ENCODE results near the gene CCDC47. TPM values are rescaled to one million over a fixed set of nuclear protein-coding genes. Genes with fewer than 3 reads are reported as not detected.

The CCDC47 gene
- total and polyA plus RNA-seq, 2 experiments from 2014 or later: 38.5 to 61.9 TPM

DNA sequence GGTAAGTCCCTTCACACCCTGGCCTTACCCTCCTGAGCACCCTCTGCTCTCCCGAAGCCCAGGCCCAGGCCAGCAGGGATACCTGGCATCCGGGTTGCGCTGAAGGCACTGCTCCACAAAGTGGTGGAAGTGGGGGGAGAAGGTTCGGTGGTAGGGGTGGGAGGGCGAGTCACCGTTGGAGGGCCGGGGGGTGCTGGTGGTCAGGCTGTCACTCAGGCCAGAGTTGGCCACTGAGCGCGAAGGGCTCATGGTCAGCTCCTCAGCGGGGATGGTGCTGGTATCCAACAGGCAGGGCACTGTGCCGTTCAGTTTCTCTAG lies 69.2 kb downstream of the CCDC47 start:
- no peaks in the 10 kb centered on the region for H3K9me2 ChIP-seq (ENCODE audit: insufficient read depth)
- Mint-ChIP-seq H3K9me3 (no peaks in the 10 kb centered on the region), H3K4me1 (peaks cover 28% of the 10 kb centered on the region), H3K27me3 (ENCODE audit: insufficient read depth, low read depth, poor library complexity) (peaks cover 19% of the 10 kb centered on the region), H3K4me3 (no peak overlapping the region), H3K27ac (no peak overlapping the region), H3K36me3 (ENCODE audit: low read depth) (peaks cover 38% of the 10 kb centered on the region)
- no peaks in the 10 kb centered on the region; the same call in 1 of the 2 replicates for H3K27me3 ChIP-seq (ENCODE audit: insufficient read depth)
- no peak overlapping the region for H3K4me3 ChIP-seq
- H3K4me1 ChIP-seq (ENCODE audit: insufficient read depth): peaks cover 15% of the 10 kb centered on the region
- ATAC-seq: no peak
- no peaks in the 10 kb centered on the region for H3F3A ChIP-seq (replicated peaks; ENCODE audit: low read depth)
- no peak overlapping the region for H3K4me2 ChIP-seq
- H4K20me1 ChIP-seq (replicated peaks; ENCODE audit: insufficient read depth): no peaks in the 10 kb centered on the region; the same call in 1 of the 2 replicates
- H2AFZ ChIP-seq: no peak overlapping the region
- no peak overlapping the region for H3K27ac ChIP-seq (ENCODE audit: low read depth)
- no peaks in the 10 kb centered on the region for H3K36me3 ChIP-seq (ENCODE audit: insufficient read depth)
- DNase-seq (ENCODE audit: low spot score): no peak
- TF ChIP-seq ZNF114 (CRISPR knock-in tag; IDR thresholded peaks at IDR 0.05): no peak
- no peak for TF ChIP-seq ZNF331 (CRISPR knock-in tag; IDR thresholded peaks at IDR 0.05; ENCODE audit: low read depth)
- TF ChIP-seq NANOG (IDR thresholded peaks at IDR 0.05; ENCODE audit: borderline replicate concordance): no peak
- TF ChIP-seq STAT1 (IDR thresholded peaks at IDR 0.05; ENCODE audit: unreplicated experiment): no peak
- H3K79me2 ChIP-seq (replicated peaks; ENCODE audit: insufficient read depth): peaks cover 6% of the 10 kb centered on the region; the same call in 1 of the 2 replicates

GRCh38 chr17:63703556-63704258 lies 69.7 kb downstream of the CCDC47 start:
- Mint-ChIP-seq H3K27me3 (ENCODE audit: insufficient read depth, low read depth, poor library complexity) (peaks cover 19% of the 10 kb centered on the region), H3K4me3 (no peak overlapping the region), H3K9me3 (no peaks in the 10 kb centered on the region), H3K4me1 (peaks cover 28% of the 10 kb centered on the region), H3K36me3 (ENCODE audit: low read depth) (peaks cover 32% of the 10 kb centered on the region), H3K27ac (no peak overlapping the region)
- ATAC-seq (no peak), DNase-seq (ENCODE audit: low spot score) (no peak)
- Histone ChIP-seq H2AFZ (no peak overlapping the region), H3F3A (replicated peaks; ENCODE audit: low read depth) (no peaks in the 10 kb centered on the region), H3K36me3 (ENCODE audit: insufficient read depth) (no peaks in the 10 kb centered on the region), H3K27me3 (ENCODE audit: insufficient read depth) (no peaks in the 10 kb centered on the region; the same call in 1 of the 2 replicates), H3K9me2 (ENCODE audit: insufficient read depth) (no peaks in the 10 kb centered on the region), H3K79me2 (replicated peaks; ENCODE audit: insufficient read depth) (peaks cover 6% of the 10 kb centered on the region; the same call in 1 of the 2 replicates), H3K4me1 (ENCODE audit: insufficient read depth) (peaks cover 15% of the 10 kb centered on the region), H3K4me3 (no peak overlapping the region), H3K4me2 (no peak overlapping the region), H4K20me1 (replicated peaks; ENCODE audit: insufficient read depth) (no peaks in the 10 kb centered on the region; the same call in 1 of the 2 replicates), H3K27ac (ENCODE audit: low read depth) (no peak overlapping the region)
- TF ChIP-seq STAT1 (IDR thresholded peaks at IDR 0.05; ENCODE audit: unreplicated experiment) (no peak), ZNF331 (CRISPR knock-in tag; IDR thresholded peaks at IDR 0.05; ENCODE audit: low read depth) (no peak), JUNB (IDR thresholded peaks at IDR 0.05; ENCODE audit: unreplicated experiment) (no peak), REST (IDR thresholded peaks at IDR 0.05; ENCODE audit: unreplicated experiment) (no peak), ZNF114 (CRISPR knock-in tag; IDR thresholded peaks at IDR 0.05) (no peak), POLR2AphosphoS5 (IDR thresholded peaks at IDR 0.05; ENCODE audit: low read depth) (no peak), CREB1 (CRISPR knock-in tag; IDR thresholded peaks at IDR 0.05; ENCODE audit: low read depth) (no peak), EZH2 (IDR thresholded peaks at IDR 0.05; ENCODE audit: low read depth, unreplicated experiment) (no peak), EZH2phosphoT487 (IDR thresholded peaks at IDR 0.05; ENCODE audit: unreplicated experiment) (no peak), NANOG (IDR thresholded peaks at IDR 0.05; ENCODE audit: borderline replicate concordance) (no peak)
- TF ChIP-seq, protein P1, sequence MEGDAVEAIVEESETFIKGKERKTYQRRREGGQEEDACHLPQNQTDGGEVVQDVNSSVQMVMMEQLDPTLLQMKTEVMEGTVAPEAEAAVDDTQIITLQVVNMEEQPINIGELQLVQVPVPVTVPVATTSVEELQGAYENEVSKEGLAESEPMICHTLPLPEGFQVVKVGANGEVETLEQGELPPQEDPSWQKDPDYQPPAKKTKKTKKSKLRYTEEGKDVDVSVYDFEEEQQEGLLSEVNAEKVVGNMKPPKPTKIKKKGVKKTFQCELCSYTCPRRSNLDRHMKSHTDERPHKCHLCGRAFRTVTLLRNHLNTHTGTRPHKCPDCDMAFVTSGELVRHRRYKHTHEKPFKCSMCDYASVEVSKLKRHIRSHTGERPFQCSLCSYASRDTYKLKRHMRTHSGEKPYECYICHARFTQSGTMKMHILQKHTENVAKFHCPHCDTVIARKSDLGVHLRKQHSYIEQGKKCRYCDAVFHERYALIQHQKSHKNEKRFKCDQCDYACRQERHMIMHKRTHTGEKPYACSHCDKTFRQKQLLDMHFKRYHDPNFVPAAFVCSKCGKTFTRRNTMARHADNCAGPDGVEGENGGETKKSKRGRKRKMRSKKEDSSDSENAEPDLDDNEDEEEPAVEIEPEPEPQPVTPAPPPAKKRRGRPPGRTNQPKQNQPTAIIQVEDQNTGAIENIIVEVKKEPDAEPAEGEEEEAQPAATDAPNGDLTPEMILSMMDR (conservative IDR thresholded peaks at IDR 0.05; ENCODE audit: low read depth in 2 of 2): no peak
- TF ChIP-seq, protein P2, sequence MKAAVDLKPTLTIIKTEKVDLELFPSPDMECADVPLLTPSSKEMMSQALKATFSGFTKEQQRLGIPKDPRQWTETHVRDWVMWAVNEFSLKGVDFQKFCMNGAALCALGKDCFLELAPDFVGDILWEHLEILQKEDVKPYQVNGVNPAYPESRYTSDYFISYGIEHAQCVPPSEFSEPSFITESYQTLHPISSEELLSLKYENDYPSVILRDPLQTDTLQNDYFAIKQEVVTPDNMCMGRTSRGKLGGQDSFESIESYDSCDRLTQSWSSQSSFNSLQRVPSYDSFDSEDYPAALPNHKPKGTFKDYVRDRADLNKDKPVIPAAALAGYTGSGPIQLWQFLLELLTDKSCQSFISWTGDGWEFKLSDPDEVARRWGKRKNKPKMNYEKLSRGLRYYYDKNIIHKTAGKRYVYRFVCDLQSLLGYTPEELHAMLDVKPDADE (IDR thresholded peaks at IDR 0.05): no peak

All from GM23338 (cell line).